G401.6 (cell line): Measurements from ENCODE around the gene C2orf92.
"Not testable (repeated sequence)": the region's sequence is repeated elsewhere in the genome, so short reads cannot be mapped to it uniquely, and the experiment has no call there.

Experiments used
- FAIRE-seq: peaks from 2 replicates; lab custom pipeline; 2012; peaks lifted over from hg19 to GRCh38; lab: Jason Lieb, UNC

C2orf92 gene

GRCh38 chr2:97695744-97696143 lies 26.2 kb downstream of the C2orf92 start:
- no peak for FAIRE-seq

- FAIRE-seq, result peak; percentile 94
These were observed 28.0 kb downstream of the C2orf92 start for GRCh38 chr2:97697252-97698235.

GRCh38 chr2:97698530-97698929 lies 29.0 kb downstream of the C2orf92 start:
- no peak for FAIRE-seq

DNA sequence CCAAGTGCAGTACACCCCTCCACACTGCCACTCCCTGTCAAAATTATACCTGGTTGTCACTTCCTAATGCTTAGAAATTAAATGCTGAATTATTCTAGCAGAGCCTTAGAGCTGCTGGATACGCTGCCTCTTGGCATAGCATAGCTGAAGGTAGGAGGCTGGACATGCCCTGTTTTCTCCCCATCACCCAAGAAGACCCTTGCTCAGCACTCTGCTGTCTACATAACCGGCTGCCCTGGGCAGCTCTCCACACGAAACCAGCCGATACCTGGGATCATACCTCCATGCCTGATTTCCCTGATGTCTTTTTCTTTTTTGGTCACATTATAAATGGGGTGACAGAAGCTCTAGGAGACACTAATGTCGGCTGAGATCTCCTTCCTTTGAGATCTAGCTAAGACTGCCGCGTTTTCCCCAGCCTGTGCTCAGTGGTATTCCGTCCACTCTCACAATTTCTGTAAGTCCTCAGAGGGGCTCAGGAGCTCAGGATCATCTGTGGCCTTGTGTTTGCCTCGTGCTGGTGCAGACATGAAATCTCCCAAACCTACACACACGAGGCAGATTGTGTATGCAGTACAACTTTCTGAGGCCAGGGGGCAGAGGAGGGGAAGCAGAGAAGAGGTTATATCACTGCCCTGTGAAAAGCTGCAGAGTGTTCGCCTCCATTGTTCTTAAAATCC lies 30.4 kb downstream of the C2orf92 start:
- FAIRE-seq, result no peak

DNA sequence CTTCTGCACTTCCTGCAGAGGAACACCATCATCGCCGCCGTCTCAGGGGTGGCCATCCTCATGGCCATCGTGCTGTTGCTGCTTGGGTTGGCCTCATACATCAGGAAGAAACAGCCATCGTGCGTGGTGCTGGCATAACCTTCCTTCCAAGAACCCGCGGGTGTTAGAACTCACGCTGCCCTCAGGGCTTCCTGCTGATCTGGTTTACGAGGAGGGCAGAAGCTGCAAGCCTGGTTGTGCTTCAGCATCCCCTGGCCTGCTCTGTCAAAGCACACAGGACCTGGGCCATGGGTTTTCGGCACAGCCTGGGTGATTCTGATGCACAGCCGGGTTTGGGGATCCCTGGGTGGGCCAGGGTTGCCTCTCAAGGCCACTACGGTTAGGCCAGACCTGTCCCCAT lies 31.7 kb downstream of the C2orf92 start:
- no peak for FAIRE-seq

GRCh38 chr2:97701851-97702465 lies 32.4 kb downstream of the C2orf92 start:
- no peak for FAIRE-seq

DNA sequence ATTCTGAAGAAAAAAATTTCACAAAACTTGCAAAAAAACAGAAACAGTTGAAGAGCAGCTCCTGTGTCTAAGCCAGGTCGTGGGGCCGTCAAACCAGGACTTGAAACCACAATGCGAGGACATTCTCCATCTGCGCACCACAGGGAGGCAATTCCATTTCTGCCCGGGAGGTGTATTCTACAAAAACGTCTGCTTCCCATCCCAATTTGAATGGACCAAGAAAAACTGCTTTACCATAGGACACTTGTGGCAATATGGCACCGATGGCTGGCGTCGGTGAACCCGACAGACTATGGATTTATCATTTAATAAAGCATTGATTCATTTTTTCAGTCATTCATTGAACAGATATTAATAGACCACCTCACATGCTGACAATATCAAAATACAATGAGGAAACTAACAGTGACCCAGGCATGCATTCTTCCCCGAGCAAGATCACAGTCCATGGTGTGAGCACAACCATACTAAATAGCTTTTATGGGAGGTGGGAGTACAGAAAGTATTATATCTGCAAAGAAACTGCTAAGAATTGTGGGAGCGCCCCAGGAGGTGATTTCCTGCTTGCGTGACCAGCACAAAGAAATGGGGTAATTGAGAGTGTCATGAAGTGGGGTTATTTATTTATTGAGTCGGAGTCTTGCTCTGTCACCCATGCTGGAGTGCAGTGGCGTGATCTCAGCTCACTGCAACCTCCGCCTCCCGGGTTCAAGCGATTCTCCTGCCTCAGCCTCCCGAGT lies 33.4 kb downstream of the C2orf92 start:
- no peak for FAIRE-seq

DNA sequence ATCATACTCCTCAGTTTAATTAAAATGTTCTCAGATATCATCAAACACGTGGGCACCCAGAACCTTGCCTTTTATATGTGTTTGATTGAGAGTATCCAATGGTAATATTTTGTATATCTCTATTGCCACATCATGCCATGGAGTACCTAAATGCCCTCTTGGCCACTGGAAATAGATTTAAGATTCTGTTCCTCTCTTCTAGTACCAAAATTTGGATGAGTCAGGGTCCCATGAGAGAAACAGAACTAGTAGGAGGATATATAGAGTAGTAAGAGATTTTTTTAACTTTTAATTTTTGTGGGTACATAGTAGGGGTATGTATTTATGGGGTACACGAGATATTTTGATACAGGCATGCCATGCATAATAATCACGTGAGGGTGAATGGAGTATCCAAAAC lies 34.2 kb downstream of the C2orf92 start:
- FAIRE-seq, result no peak

DNA sequence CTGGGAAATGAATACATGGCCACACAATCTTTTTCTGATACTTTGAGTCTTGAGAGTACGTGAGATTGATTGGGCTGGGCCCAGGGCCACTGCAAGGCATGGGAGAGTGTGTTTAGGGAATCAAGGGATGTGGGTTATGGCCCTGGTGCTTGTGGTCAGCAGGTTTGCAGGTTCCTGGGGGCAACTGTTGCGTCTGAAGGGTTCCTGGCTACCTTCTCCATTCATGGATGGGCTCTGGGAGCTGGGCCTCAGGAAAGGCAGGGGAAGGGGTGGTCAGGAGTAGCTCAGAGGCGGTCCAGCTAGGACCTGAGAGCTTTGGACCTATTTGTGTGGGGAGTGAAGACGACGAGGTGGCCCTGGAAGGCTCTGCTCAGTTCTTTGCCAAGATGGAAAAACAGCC lies 35.5 kb downstream of the C2orf92 start:
- no peak for FAIRE-seq

- no peak for FAIRE-seq
These were observed 36.6 kb downstream of the C2orf92 start for GRCh38 chr2:97706112-97706511.

DNA sequence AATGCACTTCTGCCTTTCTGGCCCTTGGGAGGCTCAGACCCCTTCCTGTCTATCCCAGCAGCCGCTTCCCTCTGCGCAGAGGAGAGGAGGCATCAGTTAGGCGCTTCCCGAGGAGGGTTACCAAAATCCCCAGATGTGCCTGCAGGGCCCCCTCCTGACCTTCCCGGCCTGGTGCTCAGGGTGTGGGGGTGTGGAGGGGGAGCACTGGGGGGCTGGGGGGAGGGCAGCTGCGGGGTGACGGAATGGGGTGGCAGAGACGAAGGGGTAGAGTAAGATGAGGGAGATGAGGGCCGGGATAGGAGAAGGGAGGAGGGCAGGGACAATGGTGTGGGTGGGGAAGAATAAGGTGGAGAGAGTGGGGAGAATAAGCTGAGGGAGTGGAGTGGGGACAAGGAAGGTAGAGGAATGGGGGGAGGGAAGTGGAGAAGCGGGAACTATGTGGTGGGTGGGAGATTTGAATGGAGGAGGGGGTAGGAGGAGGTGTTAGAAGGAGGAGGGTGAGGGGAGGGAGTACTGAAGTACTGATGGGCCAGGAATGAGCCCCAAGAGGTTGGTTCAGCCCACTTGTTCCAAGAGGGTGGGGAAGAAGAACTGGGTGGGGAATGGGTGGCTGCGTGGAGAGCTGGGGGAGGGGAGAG lies 37.3 kb downstream of the C2orf92 start:
- FAIRE-seq, result no peak

DNA sequence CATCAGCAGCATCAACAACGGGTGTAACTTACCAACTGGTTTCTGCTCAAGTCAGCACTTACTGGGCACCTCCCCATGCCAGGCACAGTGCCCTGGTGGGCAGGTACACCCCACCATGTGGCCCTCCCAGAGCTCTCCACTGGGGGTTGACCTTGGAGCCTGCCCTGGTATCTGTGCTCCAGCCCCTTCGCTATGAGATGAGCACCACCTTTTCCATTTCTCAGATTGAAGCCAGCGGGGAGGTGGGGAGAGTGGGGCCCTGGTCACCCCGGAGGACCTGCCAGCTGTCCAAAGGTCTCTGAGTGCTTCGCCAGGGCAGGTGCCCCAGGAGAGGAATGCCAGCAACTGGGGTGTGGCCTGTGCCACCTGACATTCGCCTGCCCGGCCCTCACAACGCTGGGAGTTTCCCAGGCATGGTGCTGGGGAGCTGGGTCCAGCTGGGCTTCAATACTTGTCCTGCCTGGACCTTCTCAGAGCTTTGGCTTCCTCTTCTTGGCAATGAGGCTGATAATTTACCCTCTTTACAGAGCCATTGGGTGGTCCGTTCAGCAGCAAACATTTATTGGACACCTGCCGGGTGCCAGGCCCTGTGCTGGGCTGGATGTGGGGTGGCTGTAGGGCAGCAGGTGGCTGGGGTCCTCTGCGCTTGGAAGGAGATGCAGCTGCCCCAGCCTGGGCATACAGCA lies 38.0 kb downstream of the C2orf92 start:
- FAIRE-seq, result no peak

DNA sequence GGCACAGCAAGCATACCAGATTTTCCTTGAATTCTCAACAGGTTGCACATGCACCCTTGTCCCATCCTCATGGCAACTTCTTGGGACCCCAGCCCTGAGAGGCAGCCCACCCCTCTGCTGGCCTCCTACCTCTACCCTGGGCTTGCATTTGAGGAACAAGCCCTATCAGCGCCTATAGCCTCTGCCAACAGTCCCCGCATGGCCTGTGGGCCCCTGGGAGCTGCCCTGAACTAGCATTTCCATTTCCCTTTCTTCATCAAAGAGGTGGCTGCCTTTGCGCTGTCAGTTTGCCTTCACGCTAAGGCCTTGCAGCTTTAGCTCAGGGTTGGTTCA lies 38.5 kb downstream of the C2orf92 start:
- FAIRE-seq, result no peak

DNA sequence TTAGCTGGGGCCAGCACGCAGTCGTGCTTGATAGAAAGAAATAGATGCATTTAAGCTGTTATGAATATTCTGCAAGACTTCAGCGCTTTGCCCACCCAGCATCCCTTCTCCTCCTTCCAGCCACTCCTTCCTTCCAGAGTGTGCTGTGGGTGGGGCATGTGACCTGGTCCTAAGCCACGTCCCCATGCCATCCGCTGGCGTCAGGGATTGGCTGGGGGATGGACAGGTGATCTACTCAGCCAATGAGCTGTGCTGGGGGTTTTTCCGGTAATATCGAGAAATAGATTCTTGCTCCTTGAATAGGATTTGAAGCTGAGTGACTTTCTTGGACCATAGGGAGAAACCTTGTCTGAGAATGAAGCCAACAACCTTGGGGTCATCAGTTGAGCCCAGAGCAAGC lies 39.1 kb downstream of the C2orf92 start:
- FAIRE-seq, result no peak

DNA sequence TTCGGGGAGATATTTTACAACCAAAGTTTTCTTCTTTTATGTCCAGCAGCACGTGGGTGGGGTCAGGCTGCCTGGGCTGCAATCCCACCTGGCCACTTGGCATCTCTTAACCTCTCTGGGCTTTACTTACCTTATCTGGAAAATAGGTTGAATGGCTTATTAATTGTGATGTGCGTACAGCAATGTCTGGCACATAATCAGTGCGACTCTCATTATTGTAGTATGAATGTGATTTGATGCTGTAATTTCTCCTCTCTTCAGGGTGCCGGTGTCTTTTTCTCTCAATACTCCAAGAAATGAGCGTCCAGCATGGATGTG lies 41.8 kb downstream of the C2orf92 start:
- FAIRE-seq, result no peak

DNA sequence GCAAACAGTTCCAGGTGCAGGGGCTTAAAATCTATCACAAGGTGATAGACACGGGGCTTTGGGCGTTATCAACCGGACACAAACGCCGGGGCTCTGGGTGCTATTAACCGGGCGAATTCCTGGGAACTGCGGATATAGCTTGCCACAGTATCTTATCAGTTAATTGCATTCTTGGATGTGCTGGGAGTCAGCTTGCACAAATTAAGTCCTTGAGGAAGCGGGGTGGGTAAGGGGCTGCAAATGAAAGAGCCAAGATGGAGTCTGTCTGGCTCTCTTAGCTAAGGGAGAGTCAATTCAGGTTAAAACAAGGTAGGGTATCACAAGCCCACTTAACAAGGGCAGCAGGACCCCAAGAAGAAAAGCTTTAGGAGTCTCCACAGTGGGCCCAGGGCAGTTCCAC lies 42.7 kb downstream of the C2orf92 start:
- not testable (repeated sequence) for FAIRE-seq

GRCh38 chr2:97712693-97713295 lies 43.3 kb downstream of the C2orf92 start:
- no peak for FAIRE-seq

- FAIRE-seq, result no peak
These were observed 44.0 kb downstream of the C2orf92 start, which contains the start of gene ZAP70 for GRCh38 chr2:97713296-97714083. Gene ZAP70 (plus strand): TSS chr2:97713576. CDS start chr2:97724037, 10,461 bp downstream.

DNA sequence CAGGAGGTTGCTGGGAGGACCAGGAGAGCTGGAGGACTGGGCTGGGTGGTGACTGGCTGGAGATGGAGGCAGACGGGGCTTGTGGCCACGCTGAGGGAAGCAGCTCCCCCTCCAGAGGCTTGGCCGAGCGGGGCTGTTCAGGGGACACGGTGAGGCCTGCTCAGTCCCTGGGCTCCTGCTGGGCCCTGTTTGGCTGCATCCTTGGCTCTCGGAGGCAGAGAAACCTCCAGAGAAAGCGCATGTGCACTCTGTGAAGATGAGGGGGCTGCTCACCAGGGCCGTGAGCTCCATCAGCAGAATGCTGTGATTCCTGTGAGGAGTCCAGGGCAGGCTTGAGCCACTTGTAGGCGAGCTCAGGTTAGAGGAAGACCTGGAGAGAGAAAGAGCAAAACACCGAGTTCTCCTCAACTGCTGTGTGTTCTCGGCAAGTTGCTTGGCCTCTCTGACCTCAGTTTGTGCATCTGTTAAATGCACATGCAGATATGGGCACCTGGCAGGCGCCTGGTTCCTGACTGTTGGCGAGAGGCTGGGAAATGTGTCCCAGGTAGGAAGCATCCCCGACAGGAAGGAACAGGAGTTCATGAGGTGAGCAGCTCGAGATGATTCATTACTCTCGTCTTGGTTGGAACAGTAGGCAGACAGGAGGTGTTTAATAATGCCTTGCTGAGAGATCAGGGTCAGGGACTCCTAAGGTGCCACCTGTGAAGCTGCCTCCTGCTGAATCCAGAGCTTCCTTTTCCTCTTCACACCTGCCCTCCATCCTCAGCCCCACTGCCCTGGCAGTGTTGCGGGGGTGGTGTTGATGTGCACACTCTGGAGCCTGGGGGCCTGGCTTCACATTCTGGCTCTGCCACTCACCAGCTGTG lies 44.8 kb downstream of the C2orf92 start:
- FAIRE-seq, result no peak
